ENCODE data around the gene TMEM207.
A peak's percentile ranks its signal among the peaks of the same experiment; 100 is the strongest.

Gene TMEM207

DNA sequence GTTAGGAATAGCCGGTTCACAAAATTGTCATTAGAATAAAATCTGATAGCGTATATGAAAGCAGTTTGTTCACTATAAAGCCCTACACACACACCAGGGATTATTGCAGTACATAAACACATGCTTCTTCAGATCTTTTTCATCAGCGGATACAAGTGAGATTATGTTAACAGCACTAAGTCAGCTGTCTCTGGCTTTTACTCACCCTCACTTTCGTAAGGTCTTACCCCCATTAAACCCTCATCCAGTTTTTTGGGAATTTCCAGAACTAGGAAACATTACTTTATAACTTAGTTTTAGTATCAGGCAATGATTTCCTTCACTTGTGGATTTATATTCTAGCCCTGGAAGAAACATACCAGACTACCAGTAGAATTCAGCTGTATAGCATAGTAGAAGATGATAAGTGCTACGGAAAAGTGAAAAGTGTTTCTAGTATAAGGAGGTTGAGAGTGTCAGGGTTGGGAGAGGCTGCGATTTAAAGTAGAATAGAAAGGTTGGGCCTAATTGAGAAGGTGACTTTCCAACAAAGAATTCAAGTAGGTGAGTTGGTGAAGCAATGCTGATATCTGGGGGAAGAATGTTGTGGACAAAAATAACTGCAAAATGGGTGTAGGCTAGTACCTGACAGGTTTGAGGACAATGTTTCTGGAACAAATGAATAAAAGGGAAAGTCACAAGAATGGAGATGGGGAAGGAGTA, 22.7 kb downstream of the TMEM207 start:
- Mint-ChIP-seq H3K4me3 (no peak overlapping the region), H3K9me3 (no peaks in the 10 kb centered on the region), H3K36me3 (peaks cover 7% of the 10 kb centered on the region), H3K4me1 (no peaks in the 10 kb centered on the region), H3K27ac (no peak overlapping the region)
- no peak for DNase-seq (ENCODE audit: low spot score in 2 of 2)
- no peak for ATAC-seq

DNA sequence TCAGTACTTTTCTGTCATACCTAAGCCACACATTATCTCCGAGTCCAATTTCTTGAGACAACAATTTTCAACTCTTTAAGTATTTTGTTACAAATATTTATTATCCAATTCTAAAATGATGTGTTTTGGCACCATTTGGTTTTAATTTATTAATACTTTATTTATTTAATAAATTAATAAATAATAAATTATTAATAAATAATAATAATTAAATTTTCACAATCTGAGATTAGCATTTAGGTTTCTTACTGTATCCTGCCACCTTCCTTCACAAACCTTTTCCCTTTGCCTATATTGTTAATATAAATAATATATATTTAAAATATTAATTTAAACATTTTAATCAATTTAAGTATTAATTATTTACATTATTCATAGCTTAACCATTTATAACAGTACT, 23.9 kb downstream of the TMEM207 start:
- Mint-ChIP-seq H3K36me3 (peaks cover 7% of the 10 kb centered on the region), H3K4me3 (no peak overlapping the region), H3K27ac (no peak overlapping the region), H3K9me3 (no peaks in the 10 kb centered on the region), H3K4me1 (no peaks in the 10 kb centered on the region)
- ATAC-seq = no peak
- DNase-seq (ENCODE audit: low spot score in 2 of 2) = no peak

DNA sequence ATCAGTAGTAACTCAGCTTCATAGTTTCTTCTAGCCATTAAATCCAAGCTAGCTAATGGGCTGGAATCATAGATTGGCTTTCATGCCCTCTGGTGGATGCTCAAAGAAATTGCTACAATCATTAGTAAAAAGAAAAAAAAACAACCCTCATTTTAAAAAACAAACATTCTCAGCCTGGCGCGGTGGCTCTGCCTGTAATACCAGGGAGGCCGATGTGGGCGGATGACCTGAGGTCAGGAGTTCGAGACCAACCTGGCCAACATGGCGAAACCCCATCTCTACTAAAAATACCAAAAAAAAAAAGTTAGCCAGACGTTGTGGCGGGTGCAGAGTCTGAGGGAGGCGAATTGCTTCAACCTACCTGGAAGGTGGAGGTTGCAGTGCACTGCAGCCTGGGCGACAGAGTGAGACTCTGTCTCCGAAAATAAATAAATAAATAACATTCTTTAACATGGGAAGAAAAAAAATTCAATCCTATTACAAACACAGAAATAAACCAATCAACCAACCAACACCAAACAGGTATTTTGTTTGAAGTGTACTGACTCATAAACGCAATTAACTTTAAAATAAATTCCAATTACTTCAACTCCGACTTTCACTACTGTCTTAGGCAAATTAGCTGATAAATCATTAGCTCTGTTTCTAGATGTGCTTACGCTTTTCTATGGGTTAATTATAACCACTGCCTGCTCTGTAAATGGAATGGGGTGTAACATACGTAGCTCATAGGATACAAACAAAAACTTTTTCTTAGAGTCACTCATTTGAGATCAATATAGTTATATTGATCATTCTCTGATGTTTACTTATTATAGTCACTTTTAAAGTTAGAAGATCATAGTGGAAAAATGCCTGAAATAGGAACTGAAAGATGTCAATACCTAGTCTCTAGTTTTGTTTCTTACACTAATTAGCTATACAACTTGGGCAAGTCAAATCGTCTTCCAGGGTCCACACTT, 24.9 kb downstream of the TMEM207 start:
- peak; percentile 9 to 58 for DNase-seq (ENCODE audit: low spot score in 2 of 2)
- peaks cover 7% of the 10 kb centered on the region for H3K36me3 Mint-ChIP-seq
- no peak overlapping the region for H3K27ac Mint-ChIP-seq
- no peaks in the 10 kb centered on the region for H3K9me3 Mint-ChIP-seq
- no peaks in the 10 kb centered on the region for H3K4me1 Mint-ChIP-seq
- H3K4me3 Mint-ChIP-seq = no peak overlapping the region
- peak; percentile 66 for ATAC-seq

DNA sequence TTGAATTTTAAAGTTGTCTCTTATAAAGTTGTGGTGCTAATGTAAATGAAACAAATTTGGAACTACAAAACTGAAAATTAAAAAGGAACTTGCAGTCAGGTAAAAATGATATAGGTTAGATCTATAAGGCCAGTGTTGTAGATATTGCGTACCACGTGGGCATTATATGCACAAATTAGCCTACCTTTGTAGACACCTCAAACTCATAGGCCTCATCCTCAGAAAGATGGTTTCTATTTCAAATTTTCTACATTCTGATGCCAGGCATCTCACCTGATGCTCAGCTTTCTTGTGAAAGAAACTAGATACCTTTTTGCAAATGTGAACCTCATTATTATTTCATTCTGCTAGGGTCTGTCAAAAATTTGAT, 25.6 kb downstream of the TMEM207 start:
- DNase-seq (ENCODE audit: low spot score in 2 of 2) (no peak), ATAC-seq (no peak)
- no peak overlapping the region for H3K27ac Mint-ChIP-seq
- H3K4me3 Mint-ChIP-seq = no peak overlapping the region
- H3K9me3 Mint-ChIP-seq = no peaks in the 10 kb centered on the region
- peaks cover 7% of the 10 kb centered on the region for H3K36me3 Mint-ChIP-seq
- H3K4me1 Mint-ChIP-seq = no peaks in the 10 kb centered on the region

DNA sequence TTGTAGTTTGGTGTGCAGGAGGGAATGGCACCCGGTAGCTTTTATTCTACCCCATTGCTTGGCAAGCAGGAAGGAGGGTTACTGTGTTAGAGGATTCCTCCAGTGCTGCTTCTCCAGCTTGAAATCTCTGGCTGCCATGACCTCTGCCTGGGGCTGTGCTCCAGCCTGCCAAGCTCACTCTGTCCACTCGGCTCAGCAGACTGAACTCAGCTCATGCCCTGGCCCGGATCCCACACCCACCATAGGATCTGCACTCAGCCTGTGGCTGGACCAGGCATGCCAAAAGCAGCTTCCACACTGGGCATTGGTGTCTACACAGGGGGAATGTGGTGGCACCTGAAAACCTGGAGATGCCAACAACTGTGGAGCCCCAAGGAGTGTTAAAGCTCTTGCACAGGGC, 35.4 kb downstream of the TMEM207 start:
- Mint-ChIP-seq H3K4me3 (no peak overlapping the region), H3K27ac (no peak overlapping the region), H3K9me3 (no peaks in the 10 kb centered on the region), H3K4me1 (no peaks in the 10 kb centered on the region), H3K36me3 (no peaks in the 10 kb centered on the region)
- ATAC-seq = peak; percentile 16
- no peak for DNase-seq (ENCODE audit: low spot score in 2 of 2)

DNA sequence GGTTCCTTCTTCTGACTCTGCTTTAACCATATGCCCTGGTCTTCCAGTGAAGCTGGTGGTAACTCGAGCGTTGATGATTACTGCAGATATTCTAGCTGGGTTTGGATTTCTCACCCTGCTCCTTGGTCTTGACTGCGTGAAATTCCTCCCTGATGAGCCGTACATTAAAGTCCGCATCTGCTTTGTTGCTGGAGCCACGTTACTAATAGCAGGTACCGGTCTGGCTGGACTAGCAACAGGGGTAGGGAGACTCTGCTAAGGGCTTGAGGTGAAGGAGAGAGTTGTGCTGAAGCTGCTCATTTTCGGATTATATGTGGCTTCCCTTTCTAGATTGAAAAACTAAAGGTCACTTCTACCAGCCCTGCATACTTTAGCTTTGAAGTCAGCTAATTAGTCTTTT, 45.0 kb downstream of the TMEM207 start:
- ATAC-seq (no peak), DNase-seq (ENCODE audit: low spot score in 2 of 2) (no peak)
- Mint-ChIP-seq H3K4me1 (no peaks in the 10 kb centered on the region), H3K9me3 (no peaks in the 10 kb centered on the region), H3K4me3 (no peak overlapping the region), H3K27ac (no peak overlapping the region), H3K36me3 (no peaks in the 10 kb centered on the region)

DNA sequence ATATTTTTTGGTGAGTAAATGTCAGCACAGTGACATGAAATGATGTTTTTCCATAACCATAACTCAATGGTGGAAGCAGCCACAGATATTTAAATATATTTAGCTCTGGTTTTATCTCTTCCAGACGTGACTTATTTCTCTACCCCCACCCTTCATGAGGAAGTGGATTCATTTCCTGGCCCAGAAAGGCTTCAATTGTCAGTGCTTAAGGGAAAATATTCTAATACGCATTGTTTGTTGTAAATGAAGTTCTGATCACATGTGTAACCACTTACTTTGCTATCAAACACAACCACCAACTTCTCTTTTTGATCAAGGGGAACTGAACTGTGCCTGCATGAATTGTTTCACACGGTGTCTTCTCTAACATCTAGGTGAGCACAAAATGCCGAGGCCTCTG, 47.7 kb downstream of the TMEM207 start:
- H3K4me1 Mint-ChIP-seq = no peaks in the 10 kb centered on the region
- no peak for ATAC-seq
- H3K9me3 Mint-ChIP-seq = no peaks in the 10 kb centered on the region
- no peak for DNase-seq (ENCODE audit: low spot score in 2 of 2)
- no peaks in the 10 kb centered on the region for H3K36me3 Mint-ChIP-seq
- no peak overlapping the region for H3K27ac Mint-ChIP-seq
- H3K4me3 Mint-ChIP-seq = no peak overlapping the region

DNA sequence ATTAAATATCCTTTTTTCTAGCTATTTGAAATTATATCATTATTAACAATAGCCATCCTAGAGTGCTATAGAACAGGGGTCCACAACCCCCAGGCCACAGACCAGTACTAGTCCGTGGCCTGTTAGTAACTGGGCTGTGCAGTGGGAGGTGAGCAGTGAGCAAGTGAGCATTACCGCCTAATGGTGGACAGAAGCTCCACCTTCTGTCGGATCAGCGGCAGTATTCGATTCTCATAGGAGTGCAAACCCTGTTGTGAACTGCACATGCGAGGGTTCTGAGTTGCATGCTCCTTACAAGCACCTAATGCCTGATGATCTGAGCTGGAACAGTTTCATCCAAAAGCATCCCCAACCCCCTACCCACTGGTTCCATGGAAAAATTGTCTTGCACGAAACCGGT, 50.0 kb downstream of the TMEM207 start:
- Mint-ChIP-seq H3K4me3 (no peak overlapping the region), H3K27ac (no peak overlapping the region), H3K36me3 (no peaks in the 10 kb centered on the region), H3K9me3 (no peaks in the 10 kb centered on the region), H3K4me1 (no peaks in the 10 kb centered on the region)
- DNase-seq (ENCODE audit: low spot score in 2 of 2) (no peak), ATAC-seq (no peak)

DNA sequence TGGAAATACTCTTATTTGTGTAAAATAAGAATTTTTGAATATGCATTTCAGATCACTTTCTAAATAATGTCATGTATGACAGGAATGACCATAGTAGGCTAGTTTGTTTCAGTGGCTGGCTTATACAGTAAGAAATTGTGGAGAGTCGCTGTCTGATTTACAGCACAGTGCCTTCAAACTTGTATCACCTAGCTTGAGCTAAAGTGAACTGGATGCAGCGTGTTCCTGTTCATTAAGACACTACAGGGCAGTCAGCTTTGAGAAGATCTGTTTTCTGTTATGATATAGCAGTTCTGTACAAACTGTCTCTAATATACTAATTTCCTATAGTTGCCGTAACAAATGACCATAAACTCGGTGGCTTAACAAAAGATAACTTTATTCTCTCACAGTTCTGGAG, 51.8 kb downstream of the TMEM207 start:
- no peak for ATAC-seq

DNA sequence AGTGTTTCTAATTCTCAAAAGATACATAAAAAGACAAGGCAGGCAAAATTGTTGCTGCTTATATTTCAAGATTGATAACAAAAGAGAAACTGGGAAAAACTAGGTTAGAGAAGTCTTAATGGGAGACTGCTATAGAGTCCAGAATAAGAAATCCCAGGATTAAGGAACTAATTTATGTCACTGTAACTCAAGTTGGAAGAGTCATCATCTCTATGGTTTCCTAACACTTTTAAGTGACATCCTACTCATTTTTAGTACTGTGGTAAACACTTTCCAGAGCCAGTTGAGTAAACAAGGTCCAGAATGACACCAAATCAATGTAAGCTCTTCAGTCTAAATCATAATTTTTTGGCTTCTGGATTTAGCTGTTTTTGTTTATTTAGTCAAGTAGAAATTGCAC, 53.7 kb downstream of the TMEM207 start:
- Mint-ChIP-seq H3K4me3 (no peak overlapping the region), H3K36me3 (no peaks in the 10 kb centered on the region), H3K9me3 (no peaks in the 10 kb centered on the region), H3K4me1 (no peaks in the 10 kb centered on the region), H3K27ac (no peak overlapping the region)
- DNase-seq (ENCODE audit: low spot score in 2 of 2) (no peak), ATAC-seq (no peak)

More for the DNA sequence above, 51.8 kb downstream of the TMEM207 start:
- no peak overlapping the region for H3K27ac Mint-ChIP-seq
- no peaks in the 10 kb centered on the region for H3K4me1 Mint-ChIP-seq
- H3K36me3 Mint-ChIP-seq = no peaks in the 10 kb centered on the region
- no peak for DNase-seq (ENCODE audit: low spot score in 2 of 2)
- H3K9me3 Mint-ChIP-seq = no peaks in the 10 kb centered on the region
- no peak overlapping the region for H3K4me3 Mint-ChIP-seq

DNA sequence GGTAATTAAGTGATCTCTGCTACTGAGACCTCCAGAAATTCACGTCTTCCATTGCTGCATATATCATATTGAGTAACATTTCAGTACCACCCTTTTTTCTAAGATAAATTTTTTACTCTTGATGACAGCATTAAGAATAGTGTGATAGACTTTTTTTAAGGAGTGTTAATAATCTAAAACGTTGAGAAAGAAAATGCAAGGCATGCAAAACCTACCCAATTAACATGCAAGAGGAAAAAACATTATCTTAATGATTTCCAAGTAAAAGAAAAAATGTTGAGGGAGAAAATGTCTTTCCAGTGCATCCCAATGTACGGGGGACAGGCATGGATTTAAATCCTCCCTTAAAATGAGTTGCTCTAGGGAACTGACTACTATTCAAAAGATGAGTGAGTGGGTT, 61.0 kb downstream of the TMEM207 start:
- DNase-seq (ENCODE audit: low spot score in 2 of 2) (no peak), ATAC-seq (no peak)
- H3K36me3 Mint-ChIP-seq = no peaks in the 10 kb centered on the region
- no peak overlapping the region for H3K4me3 Mint-ChIP-seq
- no peaks in the 10 kb centered on the region for H3K9me3 Mint-ChIP-seq
- no peak overlapping the region for H3K27ac Mint-ChIP-seq
- no peaks in the 10 kb centered on the region for H3K4me1 Mint-ChIP-seq

DNA sequence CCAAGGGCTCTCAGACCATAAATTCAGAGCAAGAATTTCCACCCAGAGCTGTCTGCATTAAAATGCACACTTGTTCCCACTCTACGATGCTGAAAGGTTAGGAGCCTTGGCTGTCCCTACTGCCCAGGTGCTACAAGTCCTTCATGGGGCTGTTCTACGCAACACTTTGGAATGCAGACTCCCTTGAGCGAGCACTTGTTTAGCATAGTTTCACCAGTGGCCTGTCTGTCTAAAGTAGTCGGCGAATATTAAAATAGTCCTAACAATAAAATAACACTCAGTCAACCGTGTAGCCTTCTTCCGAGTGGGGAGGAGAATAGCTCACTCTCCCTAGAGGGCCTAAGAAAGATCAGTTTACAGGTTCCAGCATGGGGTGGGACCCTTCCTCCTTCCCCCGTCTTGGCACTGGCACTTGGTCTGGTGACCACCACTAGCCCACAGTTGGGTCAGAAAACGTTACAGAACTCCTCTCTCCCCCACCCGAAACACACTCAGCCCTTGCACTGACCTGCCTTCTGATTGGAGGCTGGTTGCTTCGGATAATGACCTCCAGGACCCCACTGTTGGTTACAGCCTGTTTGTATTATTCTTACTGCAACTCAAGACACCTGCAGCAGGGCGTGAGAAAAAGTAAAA, 62.0 kb downstream of the TMEM207 start, which contains the start of gene CLDN16:
Gene CLDN16, plus strand, starts transcription at position 586 of the 636 bp plus-strand sequence. CDS start 167 bp downstream, outside the sequence.
- Mint-ChIP-seq H3K9me3 (no peaks in the 10 kb centered on the region), H3K27ac (no peak within 1 kb of the TSS), H3K4me3 (no peak within 1 kb of the TSS), H3K4me1 (no peaks in the 10 kb centered on the region), H3K36me3 (no peaks in the 10 kb centered on the region)
- ATAC-seq (no peak), DNase-seq (ENCODE audit: low spot score in 2 of 2) (no peak)

DNA sequence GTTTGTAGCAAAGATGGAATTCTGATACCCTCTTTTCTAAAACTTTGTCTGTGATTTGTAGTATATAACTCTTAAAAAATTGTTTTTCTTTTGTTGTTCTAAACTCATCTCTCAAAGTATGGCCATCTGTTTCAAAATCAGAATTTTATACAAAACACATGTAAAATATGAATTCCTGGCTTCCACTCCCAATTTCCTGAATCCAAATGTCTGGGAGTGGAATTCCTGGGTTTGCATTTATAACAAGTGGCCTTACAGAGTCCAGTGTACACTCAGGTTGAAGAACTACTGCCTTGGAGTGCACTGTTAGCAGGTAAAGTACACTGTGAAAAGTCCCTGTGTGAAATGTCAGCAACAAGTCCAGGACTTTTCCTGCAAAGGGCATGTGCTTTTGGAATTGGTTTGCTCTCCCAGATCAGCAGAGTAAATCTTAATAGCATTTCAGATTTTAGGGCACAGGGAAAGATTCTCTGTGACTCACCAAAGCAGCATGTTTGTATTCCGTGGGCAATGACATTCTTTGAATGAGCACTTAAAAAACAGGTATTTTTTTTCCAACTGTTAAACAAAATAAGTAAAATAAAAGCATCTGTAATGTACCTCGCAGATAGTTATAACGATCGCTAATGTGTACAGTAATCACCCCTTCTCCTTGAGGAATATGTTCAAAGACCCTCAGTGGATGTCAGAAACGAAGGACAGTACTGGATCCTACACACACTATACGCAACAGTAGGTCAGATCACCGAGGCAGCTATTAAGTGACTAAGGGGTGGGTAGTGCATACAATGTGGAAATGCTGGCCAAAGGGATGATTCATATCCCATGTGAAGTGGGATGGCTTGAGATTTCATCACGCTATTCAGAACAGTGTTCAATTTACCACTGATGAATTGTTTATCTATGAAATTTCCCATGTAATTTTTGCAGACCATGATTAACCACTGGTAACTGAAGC, 63.7 kb downstream of the TMEM207 start:
- Mint-ChIP-seq H3K27ac (no peak overlapping the region), H3K9me3 (no peaks in the 10 kb centered on the region), H3K36me3 (no peaks in the 10 kb centered on the region), H3K4me1 (no peaks in the 10 kb centered on the region), H3K4me3 (no peak overlapping the region)
- ATAC-seq = peak; percentile 35
- no peak for DNase-seq (ENCODE audit: low spot score in 2 of 2)

DNA sequence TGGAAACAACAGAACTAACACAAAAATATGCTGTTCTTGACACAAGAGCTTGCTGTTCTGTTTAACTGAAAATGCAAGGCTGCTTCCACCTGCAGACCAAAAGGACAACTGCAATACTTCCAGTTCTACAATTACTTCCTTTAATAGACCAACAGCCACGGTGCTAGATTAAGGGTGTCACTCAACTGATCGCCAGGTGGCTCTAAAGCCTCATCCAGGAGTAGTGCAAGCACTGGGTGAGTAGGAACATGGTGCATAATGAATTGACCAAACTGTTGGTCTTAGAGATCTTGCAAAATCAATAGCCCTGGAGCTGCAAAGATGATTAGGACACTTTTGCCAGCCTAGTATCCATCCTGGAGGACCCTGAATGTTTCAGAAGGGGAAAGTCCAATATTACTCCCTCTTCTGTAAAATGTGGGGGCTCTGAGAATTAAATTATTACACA, 65.4 kb downstream of the TMEM207 start:
- H3K4me1 Mint-ChIP-seq = no peaks in the 10 kb centered on the region
- no peaks in the 10 kb centered on the region for H3K9me3 Mint-ChIP-seq
- H3K27ac Mint-ChIP-seq = no peak overlapping the region
- DNase-seq (ENCODE audit: low spot score in 2 of 2) (no peak), ATAC-seq (peak; percentile 61)
- H3K4me3 Mint-ChIP-seq = no peak overlapping the region
- H3K36me3 Mint-ChIP-seq = no peaks in the 10 kb centered on the region

DNA sequence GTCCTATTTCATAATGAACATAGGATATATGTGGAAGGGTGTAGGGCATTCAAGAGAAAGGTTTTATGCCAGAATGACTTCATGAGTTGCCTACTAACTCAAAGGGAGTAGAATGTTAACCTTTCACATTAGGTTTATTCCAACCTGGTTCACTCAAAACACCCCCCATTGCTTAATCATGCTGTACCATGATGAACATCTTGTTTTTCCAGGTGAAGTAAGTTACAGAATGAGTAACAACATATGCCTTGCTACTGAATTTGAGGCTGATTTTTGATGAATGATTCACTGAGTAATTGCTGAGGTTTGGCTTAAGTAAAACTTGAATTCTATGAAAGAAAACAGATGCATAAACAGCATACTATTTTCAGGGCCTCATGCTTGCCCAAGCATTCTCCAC, 67.6 kb downstream of the TMEM207 start:
- DNase-seq (ENCODE audit: low spot score in 2 of 2) (no peak), ATAC-seq (peak; percentile 78)
- H3K27ac Mint-ChIP-seq = no peak overlapping the region
- no peaks in the 10 kb centered on the region for H3K36me3 Mint-ChIP-seq
- no peaks in the 10 kb centered on the region for H3K9me3 Mint-ChIP-seq
- no peak overlapping the region for H3K4me3 Mint-ChIP-seq
- no peaks in the 10 kb centered on the region for H3K4me1 Mint-ChIP-seq

Measured in stimulated activated effector memory CD8-positive, alpha-beta T cell treated with anti-CD3 and anti-CD28 coated beads, Interleukin-12 subunit alpha, Interleukin-12 subunit beta, amount 100 ng/mL, for 72 hours (primary cell).